B cell (primary cell): ENCODE data around the gene SEPTIN7. TPM values are rescaled to one million over a fixed set of nuclear protein-coding genes. Genes with fewer than 3 reads are reported as not detected.

Experiments used
- ATAC-seq: fragments of 200-7000 bp; cut with Tn5 transposase; one replicate; pipeline ENCODE4 v1.10.0; 2021; ENCODE audit warnings: low read depth, mild to moderate bottlenecking, moderate number of reproducible peaks, moderate library complexity
- CTCF ChIA-PET: fragments of 350-600 bp; sonication (Branson Sonifier 250); formaldehyde crosslinking; loops from one replicate; lab custom pipeline; 2021; ENCODE audit warnings: antibody characterized with exemption, inconsistent platforms; lab: Charles Lee
- POLR2A ChIA-PET: fragments of 350-600 bp; sonication (Branson Sonifier 250); formaldehyde crosslinking; loops from one replicate; lab custom pipeline; 2021; ENCODE audit warnings: antibody characterized with exemption; lab: Charles Lee
- DNase-seq: peaks from one replicate; pipeline ENCODE4 v3.0.0; 2013
- H2AFZ ChIP-seq: 2 replicates; pipeline ENCODE4 v1.6.1; 2012; ENCODE audit warnings: mild to moderate bottlenecking, low read depth, low read length; ENCODE audit not compliant: insufficient read depth, poor library complexity, severe bottlenecking
- H3K27ac ChIP-seq, 2 donors: 1 replicate in 1 of 2; 2 replicates in 1 of 2; pipeline ENCODE4 v1.5.1; 2012 to 2013; ENCODE audit warnings: low read length in 2 of 2, mild to moderate bottlenecking in 2 of 2, moderate library complexity in 1 of 2
- H3K27me3 ChIP-seq, 4 experiments: fragments of 200-600 bp in 1 of 4; sonication (generic) in 1 of 4; replicated peaks in 1 of 4; 1 replicate in 2 of 4; 2 replicates in 2 of 4; pipeline versions ENCODE4 v1.6.1 to v1.7.0; 2013 to 2016; ENCODE audit warnings: low read length in 3 of 4, mild to moderate bottlenecking in 2 of 4, mixed read lengths in 1 of 4, moderate library complexity in 1 of 4; ENCODE audit not compliant: insufficient read depth in 4 of 4, control insufficient read depth in 3 of 4; ENCODE audit errors: control extremely low read depth in 1 of 4
- H3K36me3 ChIP-seq, 2 experiments: replicated peaks in 1 of 2; 1 replicate in 1 of 2; 2 replicates in 1 of 2; pipeline versions ENCODE4 v1.6.1 to v1.7.1; 2013; ENCODE audit warnings: low read length in 1 of 2; ENCODE audit not compliant: insufficient read depth in 2 of 2, control insufficient read depth in 1 of 2; ENCODE audit errors: control extremely low read depth in 1 of 2, extremely low read depth in 1 of 2
- H3K4me1 ChIP-seq, 2 donors: fragments of 200-600 bp in 1 of 2; sonication (generic) in 1 of 2; 1 replicate in 1 of 2; 2 replicates in 1 of 2; pipeline versions ENCODE4 v1.5.1 to v1.6.1; 2013 to 2017; ENCODE audit warnings: low read length in 2 of 2; ENCODE audit not compliant: control insufficient read depth in 2 of 2, insufficient read depth in 2 of 2
- H3K4me2 ChIP-seq: replicated peaks from 2 replicates; pipeline ENCODE3; 2012; ENCODE audit warnings: mild to moderate bottlenecking, low read depth, low read length; ENCODE audit not compliant: poor library complexity, severe bottlenecking
- H3K4me3 ChIP-seq, 5 experiments: fragments of 200-600 bp in 1 of 5; sonication (generic) in 1 of 5; 1 replicate in 3 of 5; 2 replicates in 2 of 5; pipeline versions ENCODE4 v1.5.1 to v1.7.0; 2011 to 2016; ENCODE audit warnings: low read length in 4 of 5, mild to moderate bottlenecking in 4 of 5, low read depth in 2 of 5, control low read depth in 1 of 5, moderate library complexity in 1 of 5; ENCODE audit not compliant: insufficient read depth in 1 of 5; ENCODE audit errors: control extremely low read depth in 1 of 5, extremely low read depth in 1 of 5
- H3K79me2 ChIP-seq: fragments of 200-600 bp; sonication (generic); one replicate; pipeline ENCODE4 v1.6.0; 2016; ENCODE audit warnings: low read length; ENCODE audit not compliant: control insufficient read depth, insufficient read depth
- H3K9ac ChIP-seq: fragments of 200-600 bp; sonication (generic); 2 replicates; pipeline ENCODE4 v1.6.1; 2017; ENCODE audit warnings: mild to moderate bottlenecking, low read length, moderate library complexity
- H3K9me3 ChIP-seq, 3 donors: one replicate each; pipeline versions ENCODE4 v1.6.1 to v1.7.1; 2013; ENCODE audit warnings: low read length in 2 of 3; ENCODE audit not compliant: control insufficient read depth in 2 of 3, insufficient read depth in 1 of 3; ENCODE audit errors: control extremely low read depth in 1 of 3
- H4K20me1 ChIP-seq: 2 replicates; pipeline ENCODE4 v1.6.0; 2012; ENCODE audit warnings: mild to moderate bottlenecking, low read length; ENCODE audit not compliant: insufficient read depth, control insufficient read depth, poor library complexity, severe bottlenecking
- H3K27ac Mint-ChIP-seq: one replicate; pipeline ENCODE4 v1.8.0; 2021; ENCODE audit warnings: mixed read lengths
- H3K27me3 Mint-ChIP-seq: one replicate; pipeline ENCODE4 v1.8.0; 2021; ENCODE audit warnings: mixed read lengths
- H3K4me1 Mint-ChIP-seq: one replicate; pipeline ENCODE4 v1.8.0; 2021; ENCODE audit warnings: mixed read lengths
- H3K4me3 Mint-ChIP-seq: one replicate; pipeline ENCODE4 v1.8.0; 2021; ENCODE audit warnings: mixed read lengths
- H3K9me3 Mint-ChIP-seq: one replicate; pipeline ENCODE4 v1.8.0; 2022; ENCODE audit warnings: mixed read lengths; ENCODE audit not compliant: insufficient read depth
- EZH2 ChIP-seq: IDR thresholded peaks from 2 replicates; pipeline ENCODE4 v1.6.1; 2012; ENCODE audit warnings: borderline replicate concordance, low read depth, mild to moderate bottlenecking, moderate library complexity, low read length; ENCODE audit not compliant: insufficient read depth, poor library complexity, severe bottlenecking
- WGBS: methylation state at CpG from one replicate; pipeline ENCODE4 v1.1.5; 2013; ENCODE audit warnings: missing lambda C conversion rate; ENCODE audit not compliant: insufficient coverage; 5-methylcytosine and 5-hydroxymethylcytosine counted together
- intact Hi-C: fragments of 100-400 bp; cut with micrococcal nuclease; formaldehyde crosslinking; loops from one replicate; pipeline ENCODE4 v1.10.0; 2022
- polyA plus RNA-seq: library from polyadenylated mRNA; depleted of rRNA; stranded (reverse); fragments of >200 nt; gene quantifications from 2 replicates; pipeline ENCODE4 v1.2.3, GENCODE V29; 2012
- total RNA-seq, 2 donors: library from RNA; stranded (reverse); fragments of 120-200 nt in 1 of 2; gene quantifications; 1 replicate in 1 of 2; 2 replicates in 1 of 2; pipeline versions ENCODE4 v1.2.3 to v1.2.4, GENCODE V29; 2013 to 2022
- TF ChIP-seq, protein P1 (sequence below): fragments of 200-600 bp; IDR thresholded peaks from one replicate; pipeline ENCODE4 v1.8.0; 2022; ENCODE audit warnings: antibody characterized with exemption, mild to moderate bottlenecking

The SEPTIN7 gene
- total and polyA plus RNA-seq, 2 donors (not counting 1 experiment from before 2014, with no cell fraction given) = 70.0 to 315 TPM

DNA sequence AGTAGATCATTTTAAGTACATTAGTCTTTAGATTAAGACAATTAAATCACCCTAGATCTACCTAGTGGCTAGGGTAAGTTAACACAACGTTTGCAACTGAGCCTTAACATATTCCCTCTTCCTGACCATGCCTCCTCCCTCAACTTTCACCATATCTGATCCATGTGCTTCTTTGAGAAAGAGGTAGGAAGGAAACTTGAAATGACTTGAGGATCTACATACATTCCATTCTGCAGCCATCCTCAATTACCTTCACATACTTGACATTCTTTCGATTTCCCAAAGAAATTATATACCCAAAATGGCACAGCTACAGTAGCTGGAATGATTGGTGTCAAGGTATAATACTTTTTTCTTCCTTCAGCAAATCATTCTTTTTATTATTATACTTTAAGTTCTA lies 12.9 kb upstream of the SEPTIN7 start:
- Histone ChIP-seq H3K27ac (no peak overlapping the region), H3K4me2 (no peak overlapping the region), H2AFZ (no peak overlapping the region), H3K9me3 (no peaks in the 10 kb centered on the region), H4K20me1 (no peaks in the 10 kb centered on the region), H3K9ac (no peak overlapping the region), H3K79me2 (peaks cover 2% of the 10 kb centered on the region), H3K4me1 (no peaks in the 10 kb centered on the region), H3K4me3 (no peak overlapping the region), H3K27me3 (no peaks in the 10 kb centered on the region), H3K36me3 (no peaks in the 10 kb centered on the region)
- Mint-ChIP-seq H3K9me3 (peaks cover 2% of the 10 kb centered on the region), H3K4me1 (no peaks in the 10 kb centered on the region), H3K27ac (no peak overlapping the region), H3K27me3 (no peaks in the 10 kb centered on the region), H3K4me3 (no peak overlapping the region)
- DNase-seq (no peak), ATAC-seq (no peak)
- no CpG with 5 or more reads among the region's 2 CpGs for WGBS
- ChIA-PET CTCF (no interaction called here), POLR2A (interaction anchor here (0.6 kb wide), 1 partner anchor 56 kb away, joined by 8 read pairs; no protein-coding TSS in a partner anchor)
- intact Hi-C loops = no loop called here
- TF ChIP-seq EZH2 = no peak
- TF ChIP-seq, protein P1, sequence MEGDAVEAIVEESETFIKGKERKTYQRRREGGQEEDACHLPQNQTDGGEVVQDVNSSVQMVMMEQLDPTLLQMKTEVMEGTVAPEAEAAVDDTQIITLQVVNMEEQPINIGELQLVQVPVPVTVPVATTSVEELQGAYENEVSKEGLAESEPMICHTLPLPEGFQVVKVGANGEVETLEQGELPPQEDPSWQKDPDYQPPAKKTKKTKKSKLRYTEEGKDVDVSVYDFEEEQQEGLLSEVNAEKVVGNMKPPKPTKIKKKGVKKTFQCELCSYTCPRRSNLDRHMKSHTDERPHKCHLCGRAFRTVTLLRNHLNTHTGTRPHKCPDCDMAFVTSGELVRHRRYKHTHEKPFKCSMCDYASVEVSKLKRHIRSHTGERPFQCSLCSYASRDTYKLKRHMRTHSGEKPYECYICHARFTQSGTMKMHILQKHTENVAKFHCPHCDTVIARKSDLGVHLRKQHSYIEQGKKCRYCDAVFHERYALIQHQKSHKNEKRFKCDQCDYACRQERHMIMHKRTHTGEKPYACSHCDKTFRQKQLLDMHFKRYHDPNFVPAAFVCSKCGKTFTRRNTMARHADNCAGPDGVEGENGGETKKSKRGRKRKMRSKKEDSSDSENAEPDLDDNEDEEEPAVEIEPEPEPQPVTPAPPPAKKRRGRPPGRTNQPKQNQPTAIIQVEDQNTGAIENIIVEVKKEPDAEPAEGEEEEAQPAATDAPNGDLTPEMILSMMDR = no peak

DNA sequence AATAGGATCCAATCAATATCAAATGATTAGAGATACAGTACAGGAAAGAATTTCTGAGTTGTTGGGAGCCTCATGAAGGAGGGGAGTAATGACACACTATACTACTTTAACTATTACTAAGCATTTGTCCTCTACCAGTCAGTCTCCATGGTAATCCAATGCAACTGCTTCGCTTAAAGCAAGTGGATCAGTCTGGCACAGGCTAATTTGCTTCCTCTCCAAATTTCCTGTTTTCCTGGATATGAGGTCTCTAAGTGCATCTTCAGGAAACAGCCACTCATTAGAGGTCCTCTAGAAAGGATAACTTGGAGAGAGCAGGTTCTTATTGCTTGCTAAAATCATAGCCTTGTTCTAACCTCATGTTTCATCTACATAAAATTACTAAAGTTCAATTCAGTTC lies 8.4 kb upstream of the SEPTIN7 start:
- H3K9ac ChIP-seq = no peak overlapping the region
- ATAC-seq = no peak
- intact Hi-C loops = no loop called here
- H3K79me2 ChIP-seq = peaks cover 22% of the 10 kb centered on the region
- ChIA-PET POLR2A (no interaction called here), CTCF (interaction anchor here (1.6 kb wide), 1 partner anchor 83 kb away, joined by 6 read pairs; no protein-coding TSS in a partner anchor)
- H3K36me3 ChIP-seq = no peaks in the 10 kb centered on the region
- H3K4me2 ChIP-seq = no peak overlapping the region
- H2AFZ ChIP-seq = no peak overlapping the region
- no peaks in the 10 kb centered on the region for H3K9me3 ChIP-seq
- peaks cover 2% of the 10 kb centered on the region for H3K9me3 Mint-ChIP-seq
- H3K4me1 ChIP-seq = no peaks in the 10 kb centered on the region
- H3K4me1 Mint-ChIP-seq = peaks cover 4% of the 10 kb centered on the region
- no peak for TF ChIP-seq EZH2
- TF ChIP-seq, protein P1 = no peak
- WGBS = no CpG with 5 or more reads among the region's 1 CpG
- H3K27ac Mint-ChIP-seq = no peak overlapping the region
- no peaks in the 10 kb centered on the region for H4K20me1 ChIP-seq
- no peak overlapping the region for H3K4me3 Mint-ChIP-seq
- no peak overlapping the region for H3K4me3 ChIP-seq
- H3K27me3 ChIP-seq = no peaks in the 10 kb centered on the region
- no peaks in the 10 kb centered on the region for H3K27me3 Mint-ChIP-seq
- H3K27ac ChIP-seq = no peak overlapping the region
- DNase-seq = no peak
